Measurements from ENCODE around the gene WIZ. TPM values are rescaled to one million over a fixed set of nuclear protein-coding genes. Genes with fewer than 3 reads are reported as not detected.
A peak's percentile ranks its signal among the peaks of the same experiment; 100 is the strongest.

The WIZ gene
- total RNA-seq, 5 donors from 2014 or later (not counting 1 experiment from before 2014, with no cell fraction given): 19.7 to 39.1 (median 34.6) TPM

DNA sequence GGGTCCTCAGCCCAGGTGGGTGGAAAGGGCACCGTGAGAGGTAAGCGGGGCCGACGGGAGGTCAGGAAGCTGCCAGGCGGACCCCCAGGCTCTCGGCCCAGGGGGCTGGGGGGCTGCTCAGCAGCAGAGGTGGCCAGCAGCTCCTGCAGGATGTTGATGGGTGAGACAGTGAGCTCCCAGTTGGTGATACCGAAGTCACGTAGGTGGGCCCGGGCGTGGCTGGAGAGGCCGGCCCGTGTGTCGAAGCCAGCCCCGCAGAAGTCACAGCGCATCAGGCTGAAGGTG lies 13.0 kb downstream of the WIZ start:
- ATAC-seq (replicated peaks in 1 of 4) (no peak), DNase-seq (no peak)
- Histone ChIP-seq H3K4me1 (ENCODE audit: control insufficient read depth in 1 of 2, extremely low read depth in 1 of 2, insufficient read depth in 2 of 2, low read length in 2 of 2) (peaks cover under 1 to 15% of the 10 kb centered on the region in 2 experiments), H3K9me3 (no peaks in the 10 kb centered on the region), H3K4me3 (ENCODE audit: control insufficient read depth in 1 of 2, extremely low read depth in 1 of 2, low read length in 1 of 2) (no peak overlapping the region), H3K36me3 (ENCODE audit: control insufficient read depth in 2 of 2, extremely low read depth in 1 of 2, insufficient read depth in 1 of 2, low read length in 1 of 2) (peaks cover 0 to 11% of the 10 kb centered on the region in 2 donors), H3K27me3 (replicated peaks in 1 of 2; ENCODE audit: control insufficient read depth in 2 of 2, extremely low read depth in 1 of 2, insufficient read depth in 2 of 2, low read length in 1 of 2) (no peaks in the 10 kb centered on the region), H3K27ac (ENCODE audit: low read length) (no peak overlapping the region)
- no peak overlapping the region for H3K4me3 Mint-ChIP-seq
- POLR2A ChIA-PET: no interaction called here
- H3K36me3 Mint-ChIP-seq: no peaks in the 10 kb centered on the region
- peaks cover 11 to 12% (median 12%) of the 10 kb centered on the region in 3 donors for H3K4me1 Mint-ChIP-seq
- CTCF ChIA-PET: interaction anchor here (0.7 to 1.0 kb wide), 2 partner anchors 23 to 34 kb away, joined by 3 to 4 read pairs; no protein-coding TSS in a partner anchor
- H3K27me3 Mint-ChIP-seq: no peaks in the 10 kb centered on the region
- no peak overlapping the region for H3K27ac Mint-ChIP-seq
- H3K9me3 Mint-ChIP-seq: no peaks in the 10 kb centered on the region
- WGBS (ENCODE audit: insufficient coverage): 96% methylated on average over 7 of the region's 15 CpGs

DNA sequence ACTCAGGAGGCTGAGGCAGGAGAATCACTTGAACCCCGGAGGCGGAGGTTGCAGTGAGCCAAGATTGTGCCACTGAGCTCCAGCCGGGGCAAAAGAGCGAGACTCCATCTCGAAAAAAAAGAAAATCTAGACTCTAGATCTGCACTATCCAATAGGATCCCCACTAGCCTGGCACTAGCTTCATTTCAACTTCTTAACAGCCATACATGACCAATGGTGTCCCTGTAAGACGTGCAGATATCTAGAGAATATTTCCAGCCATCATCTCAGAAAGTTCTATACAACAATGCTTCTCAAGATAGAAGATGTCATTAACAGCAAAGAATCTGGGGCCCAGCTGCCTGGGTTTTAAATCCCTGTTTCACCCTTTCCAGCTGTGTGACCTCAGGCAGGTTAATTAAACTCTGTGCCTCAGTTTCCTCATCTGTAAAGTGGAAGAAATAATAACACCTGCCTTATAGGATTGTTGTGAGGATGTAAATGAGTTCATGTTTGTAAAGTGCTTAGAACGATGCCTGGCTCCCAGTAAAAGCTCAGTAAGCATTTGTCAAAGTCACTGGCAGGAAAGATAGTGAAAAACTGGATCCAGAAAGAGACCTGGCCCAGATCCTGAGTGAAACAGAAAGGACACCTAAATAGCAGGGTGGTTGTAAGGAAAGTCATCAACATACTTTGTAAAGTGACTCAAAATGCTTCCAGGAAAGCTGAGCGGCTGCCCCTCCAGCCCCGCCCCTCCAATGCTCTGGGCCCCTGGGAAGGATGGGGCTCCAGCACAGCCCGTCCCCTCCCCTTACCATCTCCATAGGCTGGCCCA lies 13.5 kb downstream of the WIZ start:
- Mint-ChIP-seq H3K36me3 (no peaks in the 10 kb centered on the region), H3K27ac (no peak overlapping the region), H3K4me1 (peaks cover 17 to 18% (median 17%) of the 10 kb centered on the region in 3 donors), H3K4me3 (no peak overlapping the region), H3K27me3 (no peaks in the 10 kb centered on the region), H3K9me3 (no peaks in the 10 kb centered on the region)
- Histone ChIP-seq H3K4me3 (ENCODE audit: control insufficient read depth in 1 of 2, extremely low read depth in 1 of 2, low read length in 1 of 2) (no peak overlapping the region), H3K27ac (ENCODE audit: low read length) (no peak overlapping the region), H3K4me1 (ENCODE audit: control insufficient read depth in 1 of 2, extremely low read depth in 1 of 2, insufficient read depth in 2 of 2, low read length in 2 of 2) (peaks cover 4 to 20% of the 10 kb centered on the region in 2 experiments), H3K27me3 (replicated peaks in 1 of 2; ENCODE audit: control insufficient read depth in 2 of 2, extremely low read depth in 1 of 2, insufficient read depth in 2 of 2, low read length in 1 of 2) (no peaks in the 10 kb centered on the region), H3K36me3 (ENCODE audit: control insufficient read depth in 2 of 2, extremely low read depth in 1 of 2, insufficient read depth in 1 of 2, low read length in 1 of 2) (peaks cover 0 to 11% of the 10 kb centered on the region in 2 donors), H3K9me3 (no peaks in the 10 kb centered on the region)
- ATAC-seq (replicated peaks in 1 of 4) (no peak), DNase-seq (no peak)
- ChIA-PET CTCF (interaction anchor here (0.6 to 0.7 kb wide), 2 partner anchors 34 to 102 kb away, joined by 3 read pairs; no protein-coding TSS in a partner anchor), POLR2A (no interaction called here)
- WGBS (ENCODE audit: insufficient coverage): 100% methylated on average over 3 of the region's 10 CpGs

DNA sequence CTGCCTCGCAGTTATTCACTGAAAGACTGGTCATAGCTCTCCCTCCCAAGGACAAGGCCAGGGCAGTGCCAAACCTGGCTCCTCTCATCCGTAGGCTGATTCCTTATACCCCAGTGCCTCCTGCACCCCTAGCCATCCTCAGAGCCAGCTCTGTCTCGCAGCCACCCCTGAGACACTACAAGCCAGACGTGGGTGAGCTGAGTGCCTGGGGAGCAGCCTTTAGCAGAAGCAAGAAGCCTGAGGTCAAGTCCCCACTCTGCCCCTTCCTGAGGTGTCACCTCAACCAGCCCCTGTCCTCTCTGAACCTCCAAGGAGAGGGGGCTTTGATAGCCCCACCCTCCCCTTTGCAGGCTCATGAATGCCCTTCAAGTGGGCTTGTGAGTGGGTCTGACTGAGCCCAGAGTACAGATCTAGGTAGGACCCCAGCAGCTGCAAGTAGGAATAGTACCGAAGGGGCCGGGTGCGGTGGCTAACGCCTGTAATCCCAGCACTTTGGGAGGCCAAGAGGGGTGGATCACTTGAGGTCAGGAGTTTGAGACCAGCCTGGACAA lies 16.2 kb downstream of the WIZ start:
- H3K4me1 ChIP-seq (ENCODE audit: control insufficient read depth in 1 of 2, extremely low read depth in 1 of 2, insufficient read depth in 2 of 2, low read length in 2 of 2): peaks cover 6 to 41% of the 10 kb centered on the region in 2 experiments
- H3K4me3 Mint-ChIP-seq: peak overlapping the region; percentile 91 to 95 (median 93)
- peak overlapping the region; percentile 90 to 92 for H3K27ac Mint-ChIP-seq
- H3K36me3 Mint-ChIP-seq: no peaks in the 10 kb centered on the region
- H3K4me3 ChIP-seq (ENCODE audit: control insufficient read depth in 1 of 2, extremely low read depth in 1 of 2, low read length in 1 of 2): peak overlapping the region in 1 of 2 donors; percentile 88
- peaks cover 4 to 13% of the 10 kb centered on the region in 2 donors for H3K36me3 ChIP-seq (ENCODE audit: control insufficient read depth in 2 of 2, extremely low read depth in 1 of 2, insufficient read depth in 1 of 2, low read length in 1 of 2)
- no peaks in the 10 kb centered on the region for H3K9me3 Mint-ChIP-seq
- ChIA-PET CTCF (interaction anchor here (0.8 to 1.2 kb wide), 2 partner anchors 14 to 15 kb away, joined by 3 to 12 read pairs; partner anchors contain the start of gene AKAP8L (in 1 of the 2)), POLR2A (interaction anchor here in 1 of 2 donors (0.6 kb wide), 1 partner anchor 21 kb away, joined by 3 read pairs; no protein-coding TSS in a partner anchor)
- H3K4me1 Mint-ChIP-seq: peaks cover 27 to 32% (median 29%) of the 10 kb centered on the region in 3 donors
- no peak overlapping the region for H3K27ac ChIP-seq (ENCODE audit: low read length)
- DNase-seq (no peak), ATAC-seq (replicated peaks in 1 of 4) (no peak)
- no peaks in the 10 kb centered on the region for H3K9me3 ChIP-seq
- no peaks in the 10 kb centered on the region for H3K27me3 Mint-ChIP-seq
- WGBS (ENCODE audit: insufficient coverage): 44% methylated on average over 1 of the region's 8 CpGs
- no peaks in the 10 kb centered on the region for H3K27me3 ChIP-seq (replicated peaks in 1 of 2; ENCODE audit: control insufficient read depth in 2 of 2, extremely low read depth in 1 of 2, insufficient read depth in 2 of 2, low read length in 1 of 2)

DNA sequence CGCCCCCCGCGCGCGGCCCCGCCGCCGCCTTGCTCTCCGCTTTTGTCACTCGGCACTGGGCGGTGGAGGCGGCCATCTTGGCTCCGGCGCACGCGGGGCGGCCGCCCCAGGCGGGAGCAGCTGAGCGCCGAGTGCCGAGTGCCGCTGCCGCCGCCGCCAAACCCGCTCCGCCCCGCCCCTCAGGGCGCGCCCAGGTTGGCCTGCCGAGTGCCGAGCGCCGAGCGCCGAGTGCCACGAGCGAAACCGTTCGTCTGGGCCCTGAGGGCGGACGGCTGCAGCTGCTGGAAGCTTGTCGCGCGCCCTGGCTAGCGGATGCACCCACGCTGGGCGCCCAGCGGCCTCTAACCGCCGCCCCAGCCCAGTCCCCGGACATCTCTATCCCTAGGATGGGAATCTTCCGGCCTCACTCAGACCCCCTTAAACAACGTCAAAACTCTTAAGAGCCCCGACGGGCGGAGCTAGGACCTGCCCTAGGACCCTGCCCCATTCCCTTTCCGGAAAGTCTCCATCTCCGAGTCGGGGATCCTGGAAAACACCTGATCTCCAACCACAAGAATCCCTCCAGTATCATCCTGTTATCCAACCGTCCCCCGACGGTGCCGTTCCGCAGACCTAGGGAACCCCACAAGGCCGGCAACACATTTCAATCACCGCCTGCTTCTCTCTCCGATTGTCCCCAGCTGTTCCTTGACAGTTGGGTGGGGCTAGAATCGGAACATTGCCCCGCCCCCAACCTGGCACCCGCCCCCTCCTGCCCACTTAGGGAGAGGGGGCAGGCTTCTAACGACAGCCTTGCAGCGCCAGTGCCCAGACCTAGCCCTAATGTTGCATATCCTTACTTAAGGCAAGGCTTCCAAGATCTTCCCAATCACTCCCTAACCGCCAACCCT lies 16.9 kb downstream of the WIZ start:
- Histone ChIP-seq H3K9me3 (no peaks in the 10 kb centered on the region), H3K4me3 (ENCODE audit: control insufficient read depth in 1 of 2, extremely low read depth in 1 of 2, low read length in 1 of 2) (peak overlapping the region; percentile 88 to 94), H3K27me3 (replicated peaks in 1 of 2; ENCODE audit: control insufficient read depth in 2 of 2, extremely low read depth in 1 of 2, insufficient read depth in 2 of 2, low read length in 1 of 2) (no peaks in the 10 kb centered on the region), H3K27ac (ENCODE audit: low read length) (peak overlapping the region; percentile 71), H3K4me1 (ENCODE audit: control insufficient read depth in 1 of 2, extremely low read depth in 1 of 2, insufficient read depth in 2 of 2, low read length in 2 of 2) (peaks cover 6 to 41% of the 10 kb centered on the region in 2 experiments), H3K36me3 (ENCODE audit: control insufficient read depth in 2 of 2, extremely low read depth in 1 of 2, insufficient read depth in 1 of 2, low read length in 1 of 2) (peaks cover 5 to 16% of the 10 kb centered on the region in 2 donors)
- Mint-ChIP-seq H3K4me1 (peaks cover 27 to 32% (median 29%) of the 10 kb centered on the region in 3 donors), H3K27ac (peak overlapping the region; percentile 90 to 92), H3K36me3 (no peaks in the 10 kb centered on the region), H3K9me3 (no peaks in the 10 kb centered on the region), H3K4me3 (peak overlapping the region; percentile 91 to 95 (median 93)), H3K27me3 (no peaks in the 10 kb centered on the region)
- DNase-seq (peak; percentile 86 to 96 (median 91)), ATAC-seq (replicated peaks in 1 of 4) (peak; percentile 90 to 94 (median 93))
- under 1% methylated on average over 61 of the region's 75 CpGs for WGBS (ENCODE audit: insufficient coverage)
- POLR2A ChIA-PET: interaction anchor here (0.6 to 0.9 kb wide), 2 partner anchors 14 to 19 kb away, joined by 3 to 4 read pairs; partner anchors contain the start of gene AKAP8L (in 1 of the 2)
- CTCF ChIA-PET: interaction anchor here (0.6 to 1.2 kb wide), 4 partner anchors 14 to 123 kb away, joined by 3 to 12 read pairs (median 4); partner anchors contain the start of gene AKAP8L (in 1 of the 2)

DNA sequence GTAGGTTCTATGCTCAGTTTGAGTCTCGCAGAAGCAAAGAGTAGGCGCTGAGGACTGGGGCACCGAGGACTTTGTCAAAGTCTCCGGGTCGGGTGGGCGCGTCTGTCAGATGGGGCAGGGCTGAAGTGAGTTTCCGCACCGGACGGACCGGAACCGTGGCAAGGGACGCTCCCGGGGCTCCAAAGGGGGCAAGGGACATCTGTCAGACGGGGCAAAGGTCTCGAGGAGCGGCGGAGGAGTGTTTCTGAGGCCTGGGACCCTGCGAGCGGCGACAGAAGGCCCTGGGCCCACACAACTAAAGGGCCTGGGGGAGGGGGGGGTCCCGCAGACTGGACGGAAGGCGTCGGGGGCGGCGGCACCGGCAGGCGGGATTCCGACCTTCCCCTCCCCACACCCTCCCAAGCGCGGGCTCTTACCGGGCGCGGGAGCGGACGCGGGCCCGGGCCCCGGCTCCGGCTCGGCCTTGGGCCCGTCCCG lies 17.7 kb downstream of the WIZ start:
- Histone ChIP-seq H3K9me3 (no peaks in the 10 kb centered on the region), H3K4me3 (ENCODE audit: control insufficient read depth in 1 of 2, extremely low read depth in 1 of 2, low read length in 1 of 2) (peak overlapping the region; percentile 65 to 68), H3K4me1 (ENCODE audit: control insufficient read depth in 1 of 2, extremely low read depth in 1 of 2, insufficient read depth in 2 of 2, low read length in 2 of 2) (peaks cover 6 to 41% of the 10 kb centered on the region in 2 experiments), H3K27ac (ENCODE audit: low read length) (peak overlapping the region; percentile 30), H3K36me3 (ENCODE audit: control insufficient read depth in 2 of 2, extremely low read depth in 1 of 2, insufficient read depth in 1 of 2, low read length in 1 of 2) (peaks cover 9 to 25% of the 10 kb centered on the region in 2 donors), H3K27me3 (replicated peaks in 1 of 2; ENCODE audit: control insufficient read depth in 2 of 2, extremely low read depth in 1 of 2, insufficient read depth in 2 of 2, low read length in 1 of 2) (no peaks in the 10 kb centered on the region)
- Mint-ChIP-seq H3K36me3 (peaks cover 4% of the 10 kb centered on the region), H3K4me1 (peaks cover 27 to 34% (median 29%) of the 10 kb centered on the region in 3 donors), H3K9me3 (no peaks in the 10 kb centered on the region), H3K27me3 (no peaks in the 10 kb centered on the region), H3K27ac (peak overlapping the region; percentile 89 to 92), H3K4me3 (peak overlapping the region; percentile 93 to 96 (median 95))
- DNase-seq (no peak), ATAC-seq (replicated peaks in 1 of 4) (no peak)
- ChIA-PET CTCF (interaction anchor here in 1 of 2 donors (0.6 to 3.6 kb wide), 4 partner anchors 13 to 123 kb away, joined by 3 to 15 read pairs (median 8); partner anchors contain the start of gene AKAP8L), POLR2A (interaction anchor here in 1 of 2 donors (0.9 kb wide), 1 partner anchor 13 kb away, joined by 4 read pairs; the partner anchor contains the start of gene AKAP8L)
- under 1% methylated on average over 18 of the region's 44 CpGs for WGBS (ENCODE audit: insufficient coverage)

Measured in T-cell (primary cell).